ENCODE data around the gene NKX1-1.

NKX1-1 gene

DNA sequence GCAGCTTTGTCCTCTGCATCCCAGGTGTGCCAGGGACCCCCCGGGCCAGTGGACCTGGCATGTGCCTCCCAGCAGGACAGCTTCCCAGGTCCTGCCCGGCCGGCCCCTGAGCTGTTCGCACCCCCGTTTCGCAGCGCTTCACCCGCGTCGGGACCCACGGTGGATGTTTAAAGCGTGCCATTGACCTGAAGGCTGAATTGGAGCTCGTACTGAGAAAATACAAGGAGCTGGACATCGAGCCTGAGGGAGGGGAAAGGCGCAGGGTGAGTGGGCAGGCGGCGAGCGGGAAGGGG lies 51.3 kb downstream of the NKX1-1 start:
- DNase-seq (ENCODE audit: low read depth, low spot score), result no peak
- TF ChIP-seq, protein P1, sequence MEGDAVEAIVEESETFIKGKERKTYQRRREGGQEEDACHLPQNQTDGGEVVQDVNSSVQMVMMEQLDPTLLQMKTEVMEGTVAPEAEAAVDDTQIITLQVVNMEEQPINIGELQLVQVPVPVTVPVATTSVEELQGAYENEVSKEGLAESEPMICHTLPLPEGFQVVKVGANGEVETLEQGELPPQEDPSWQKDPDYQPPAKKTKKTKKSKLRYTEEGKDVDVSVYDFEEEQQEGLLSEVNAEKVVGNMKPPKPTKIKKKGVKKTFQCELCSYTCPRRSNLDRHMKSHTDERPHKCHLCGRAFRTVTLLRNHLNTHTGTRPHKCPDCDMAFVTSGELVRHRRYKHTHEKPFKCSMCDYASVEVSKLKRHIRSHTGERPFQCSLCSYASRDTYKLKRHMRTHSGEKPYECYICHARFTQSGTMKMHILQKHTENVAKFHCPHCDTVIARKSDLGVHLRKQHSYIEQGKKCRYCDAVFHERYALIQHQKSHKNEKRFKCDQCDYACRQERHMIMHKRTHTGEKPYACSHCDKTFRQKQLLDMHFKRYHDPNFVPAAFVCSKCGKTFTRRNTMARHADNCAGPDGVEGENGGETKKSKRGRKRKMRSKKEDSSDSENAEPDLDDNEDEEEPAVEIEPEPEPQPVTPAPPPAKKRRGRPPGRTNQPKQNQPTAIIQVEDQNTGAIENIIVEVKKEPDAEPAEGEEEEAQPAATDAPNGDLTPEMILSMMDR (IDR thresholded peaks at IDR 0.05; ENCODE audit: low read depth, low read length), result no peak
- in situ Hi-C loops (cut with HindIII; ENCODE audit: low sequenced_read_pairs), result no loop called here
- H3K4me3 ChIP-seq (ENCODE audit: low read depth, low read length), result no peak overlapping the region

DNA sequence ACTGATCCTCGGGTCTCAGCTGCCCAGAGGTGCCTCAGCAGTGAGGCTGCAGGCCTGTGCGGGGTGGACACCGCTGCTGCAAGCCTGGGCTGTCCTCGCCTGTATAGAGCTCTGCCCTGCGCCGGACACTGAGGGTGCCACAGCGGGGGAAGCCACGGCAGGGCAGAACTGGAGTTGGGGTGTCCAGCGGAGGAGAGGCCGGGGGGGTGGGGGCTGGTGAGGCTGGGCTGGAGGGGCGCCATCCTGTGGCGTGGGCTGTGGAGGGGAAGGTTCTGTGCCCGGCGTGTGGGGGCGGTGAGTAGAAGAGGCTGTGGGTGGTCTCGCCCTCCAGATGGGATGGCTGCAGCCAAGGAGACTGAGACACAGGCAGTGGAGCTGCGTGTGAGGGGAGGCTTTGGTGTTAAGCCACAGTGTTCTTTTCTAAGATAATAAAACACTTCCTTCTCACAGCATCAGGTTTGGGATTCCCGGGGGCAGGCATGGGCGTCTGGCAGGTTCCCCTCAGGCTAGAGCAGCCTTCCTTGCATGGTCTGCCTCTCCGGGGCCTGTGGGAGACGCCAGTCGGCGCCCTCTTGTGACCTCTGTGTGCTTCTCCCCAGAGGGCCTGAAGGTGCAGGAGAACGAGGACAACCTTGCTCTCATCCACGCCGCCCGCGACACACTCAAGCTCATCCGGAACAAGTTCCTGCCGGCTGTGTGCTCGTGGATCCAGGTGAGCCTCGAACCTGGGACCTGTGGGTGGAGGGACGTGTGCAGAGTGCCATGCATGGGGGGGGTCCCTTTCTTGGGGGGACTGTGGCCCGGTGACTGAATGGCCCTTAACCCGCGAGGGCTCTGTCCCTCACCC lies 51.9 kb downstream of the NKX1-1 start:
- H3K4me3 ChIP-seq (ENCODE audit: low read depth, low read length), result no peak overlapping the region
- in situ Hi-C loops (cut with HindIII; ENCODE audit: low sequenced_read_pairs), result no loop called here
- DNase-seq (ENCODE audit: low read depth, low spot score), result no peak
- TF ChIP-seq, protein P1 (IDR thresholded peaks at IDR 0.05; ENCODE audit: low read depth, low read length), result no peak

DNA sequence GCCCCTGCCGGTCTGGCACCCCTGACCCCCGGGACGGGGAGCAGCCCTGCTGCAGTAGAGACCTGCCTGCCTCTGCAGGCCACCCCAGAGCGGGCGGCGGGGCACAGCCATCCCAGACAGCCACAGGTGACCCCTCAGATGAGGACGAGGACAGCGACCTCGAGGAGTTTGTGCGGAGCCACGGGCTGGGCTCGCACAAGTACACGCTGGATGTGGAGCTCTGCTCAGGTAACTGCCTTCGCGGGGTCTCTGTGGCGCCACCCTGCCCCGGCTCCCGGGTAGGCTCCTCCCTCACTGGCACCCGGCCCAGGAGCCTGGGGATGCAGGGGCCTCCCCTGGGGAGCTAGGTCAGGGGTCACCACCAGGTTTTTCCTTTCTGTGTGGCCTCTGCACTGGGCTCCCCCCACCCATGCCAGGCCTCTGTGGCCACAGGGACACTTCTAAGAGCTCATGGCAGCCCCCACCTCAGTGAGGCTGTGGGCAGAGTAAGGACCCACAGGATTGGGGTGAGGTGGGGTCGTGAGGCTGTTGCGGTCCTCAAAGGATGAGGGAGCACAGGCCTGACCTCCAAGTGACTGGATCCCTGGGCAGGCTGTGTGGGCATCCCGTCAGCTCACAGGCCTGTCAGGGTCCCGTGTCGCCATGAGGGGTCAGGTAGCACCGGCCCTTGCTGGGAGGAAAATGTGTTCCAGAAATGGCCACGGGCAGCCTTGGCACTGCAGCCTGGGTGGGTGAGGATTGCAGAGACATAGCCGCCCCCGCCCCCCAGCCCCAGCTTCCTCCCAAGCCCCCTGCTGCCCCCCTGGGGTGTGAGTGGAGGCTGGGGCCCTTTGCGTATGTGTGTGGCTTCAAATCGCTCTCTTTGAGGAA lies 52.8 kb downstream of the NKX1-1 start:
- DNase-seq (ENCODE audit: low read depth, low spot score), result no peak
- no peak overlapping the region for H3K4me3 ChIP-seq (ENCODE audit: low read depth, low read length)
- in situ Hi-C loops (cut with HindIII; ENCODE audit: low sequenced_read_pairs), result no loop called here
- TF ChIP-seq, protein P1 (IDR thresholded peaks at IDR 0.05; ENCODE audit: low read depth, low read length), result no peak

Data from astrocyte of the spinal cord (primary cell).